Measurements from ENCODE around the gene DFFA. TPM values are rescaled to one million over a fixed set of nuclear protein-coding genes. Genes with fewer than 3 reads are reported as not detected.

Gene DFFA
- total RNA-seq, 1 experiment from 2014 or later: 94.1 TPM

GRCh38 chr1:10444795-10445397, 27.4 kb downstream of the DFFA start:
- H2BK120ac ChIP-seq (ENCODE audit: low read depth, low read length, poor library complexity, severe bottlenecking): no peak overlapping the region
- no peak overlapping the region for H4K91ac ChIP-seq (ENCODE audit: insufficient read length, low read depth, low read length)
- no peak overlapping the region for H3T11ph ChIP-seq (ENCODE audit: low read length)
- H3K4me2 ChIP-seq (ENCODE audit: insufficient read depth, insufficient read length, low read length): no peak overlapping the region
- no peak overlapping the region for H4K8ac ChIP-seq (replicated peaks; ENCODE audit: insufficient read length, low read depth, low read length)
- no peak overlapping the region for H3K18ac ChIP-seq (ENCODE audit: insufficient read length, low read depth, low read length)
- no peaks in the 10 kb centered on the region for H3K27me3 ChIP-seq (ENCODE audit: insufficient read depth, low read length)
- no peak overlapping the region for H3K9ac ChIP-seq (ENCODE audit: extremely low read depth, insufficient read length, low read length)
- Mint-ChIP-seq H3K4me3 (no peak overlapping the region), H3K9me3 (no peaks in the 10 kb centered on the region), H3K27me3 (ENCODE audit: low read depth) (no peaks in the 10 kb centered on the region), H3K36me3 (ENCODE audit: insufficient read depth in 1 of 3, low read depth in 3 of 3) (peaks cover 0 to 12% (median 0%) of the 10 kb centered on the region in 3 experiments; a peak in 3 of 7 replicates), H3K4me1 (peaks cover 3 to 5% of the 10 kb centered on the region in 2 experiments; a peak in 3 of 4 replicates), H3K27ac (peak overlapping the region in 1 of 3 experiments; percentile 15; a peak in 2 of 7 replicates)
- H3K4ac ChIP-seq (ENCODE audit: low read depth, low read length): no peak overlapping the region
- DNase-seq: no peak
- no peaks in the 10 kb centered on the region for H3K79me1 ChIP-seq (ENCODE audit: insufficient read depth, low read depth, low read length, poor library complexity, severe bottlenecking)
- no peak overlapping the region for H2BK12ac ChIP-seq (ENCODE audit: insufficient read length, low read depth, low read length)
- no peak overlapping the region for H3K56ac ChIP-seq (ENCODE audit: insufficient read length, low read depth, low read length)
- H2AK5ac ChIP-seq (ENCODE audit: insufficient read length, low read length): no peak overlapping the region
- TF ChIP-seq CTCF (conservative IDR thresholded peaks at IDR 0.05): no peak
- no peak overlapping the region for H2BK15ac ChIP-seq (ENCODE audit: low read depth, low read length)
- H4K5ac ChIP-seq (ENCODE audit: insufficient read length, low read depth, low read length): no peak overlapping the region
- WGBS (ENCODE audit: extremely low coverage, insufficient read length, low lambda C conversion rate): no CpG with 5 or more reads among the region's 7 CpGs
- H3K27ac ChIP-seq (ENCODE audit: insufficient read length, low read depth, low read length): no peak overlapping the region
- no peaks in the 10 kb centered on the region for H3K79me2 ChIP-seq (ENCODE audit: insufficient read depth, low read length)
- H3K23ac ChIP-seq (ENCODE audit: insufficient read length, low read depth, low read length): no peak overlapping the region
- H2BK5ac ChIP-seq (ENCODE audit: insufficient read length, low read length): no peak overlapping the region
- H3K23me2 ChIP-seq (ENCODE audit: insufficient read length, low read depth, low read length, poor library complexity, severe bottlenecking): no peaks in the 10 kb centered on the region
- H3K4me1 ChIP-seq (ENCODE audit: insufficient read depth, low read length): no peaks in the 10 kb centered on the region
- no peaks in the 10 kb centered on the region for H3K9me3 ChIP-seq (ENCODE audit: control insufficient read depth, low read depth, low read length)
- no peak overlapping the region for H2BK20ac ChIP-seq (ENCODE audit: low read depth, low read length, poor library complexity, severe bottlenecking)
- no peaks in the 10 kb centered on the region for H4K20me1 ChIP-seq (ENCODE audit: control insufficient read depth, insufficient read depth, insufficient read length)
- H2AFZ ChIP-seq (ENCODE audit: low read length): no peak overlapping the region
- no peak overlapping the region for H3K14ac ChIP-seq (ENCODE audit: insufficient read depth, low read length)
